HEK293 (cell line): ENCODE results near the gene ERGIC1.

ENCODE experiments used
- CTCF ChIA-PET: fragments of 350-600 bp; formaldehyde crosslinking; extraction: SDS; loops from one replicate; lab custom pipeline; 2021; ENCODE audit warnings: antibody characterized with exemption; lab: Yijun Ruan, JAX
- POLR2A ChIA-PET: fragments of 300-600 bp; formaldehyde crosslinking; extraction: SDS; loops from one replicate; lab custom pipeline; 2020; ENCODE audit warnings: antibody characterized with exemption, inconsistent platforms; lab: Yijun Ruan, JAX
- H3K27ac ChIP-seq: fragments of 200-500 bp; sonication (Bioruptor generic); 2 replicates; pipeline ENCODE4 v1.5.1; 2014; ENCODE audit warnings: low read depth, low read length, control low read depth, inconsistent platforms; ENCODE audit errors: extremely low read depth
- H3K36me3 ChIP-seq, 2 experiments: fragments of 200-500 bp in 1 of 2; sonication (Bioruptor generic) in 1 of 2; 1 replicate in 1 of 2; 2 replicates in 1 of 2; pipeline ENCODE4 v1.5.1; 2014 to 2017; ENCODE audit warnings: inconsistent platforms in 2 of 2, low read length in 2 of 2; ENCODE audit not compliant: control insufficient read depth in 2 of 2, insufficient read depth in 1 of 2
- H3K4me1 ChIP-seq: fragments of 200-500 bp; sonication (Bioruptor generic); 2 replicates; pipeline ENCODE4 v1.5.1; 2014; ENCODE audit warnings: mild to moderate bottlenecking, low read length, inconsistent platforms; ENCODE audit not compliant: control insufficient read depth, insufficient read depth
- H3K4me3 ChIP-seq: 2 replicates; pipeline ENCODE4 v1.5.1; 2011; ENCODE audit warnings: low read depth, mild to moderate bottlenecking, control low read depth, low read length, moderate library complexity
- H3K9me3 ChIP-seq: fragments of 200-500 bp; sonication (Bioruptor generic); 2 replicates; pipeline ENCODE4 v1.5.1; 2014; ENCODE audit warnings: low read depth, low read length, inconsistent platforms; ENCODE audit not compliant: control insufficient read depth, insufficient read depth
- ATF2 ChIP-seq: fragments of 450-650 bp; formaldehyde crosslinking; IDR thresholded peaks from 2 replicates; pipeline ENCODE4 v1.5.1; 2016; ENCODE audit warnings: missing biosample characterization, missing genetic modification characterization, low read depth
- KLF1 ChIP-seq: fragments of 450-650 bp; formaldehyde crosslinking; IDR thresholded peaks from 2 replicates; pipeline ENCODE4 v1.5.1; 2016; ENCODE audit warnings: missing biosample characterization, missing genetic modification characterization
- KLF7 ChIP-seq: fragments of 450-650 bp; formaldehyde crosslinking; IDR thresholded peaks from 2 replicates; pipeline ENCODE4 v1.5.1; 2016; ENCODE audit warnings: missing biosample characterization, missing genetic modification characterization, borderline replicate concordance
- MZF1 ChIP-seq: fragments of 450-650 bp; formaldehyde crosslinking; IDR thresholded peaks from 2 replicates; pipeline ENCODE4 v1.5.1; 2017; ENCODE audit warnings: missing biosample characterization, missing genetic modification characterization, borderline replicate concordance
- PBX3 ChIP-seq: sonication (generic); formaldehyde crosslinking; IDR thresholded peaks from 2 replicates; pipeline ENCODE4 v1.8.1; 2022; ENCODE audit warnings: mild to moderate bottlenecking, moderate library complexity, missing genetic modification reagents
- ZBTB20 ChIP-seq: fragments of 450-650 bp; formaldehyde crosslinking; IDR thresholded peaks from 2 replicates; pipeline ENCODE4 v1.5.1; 2016; ENCODE audit warnings: missing biosample characterization, missing genetic modification characterization
- ZBTB48 ChIP-seq: fragments of 450-650 bp; formaldehyde crosslinking; IDR thresholded peaks from 2 replicates; pipeline ENCODE4 v1.5.1; 2016; ENCODE audit warnings: missing biosample characterization, missing genetic modification characterization
- ZBTB7A ChIP-seq: fragments of 450-650 bp; formaldehyde crosslinking; IDR thresholded peaks from 2 replicates; pipeline ENCODE4 v1.5.1; 2016; ENCODE audit warnings: low read depth, missing biosample characterization, missing genetic modification characterization
- ZFP37 ChIP-seq: fragments of 450-650 bp; formaldehyde crosslinking; IDR thresholded peaks from 2 replicates; pipeline ENCODE4 v1.5.1; 2016; ENCODE audit warnings: missing biosample characterization, missing genetic modification characterization
- ZNF114 ChIP-seq: fragments of 450-650 bp; formaldehyde crosslinking; IDR thresholded peaks from 2 replicates; pipeline ENCODE4 v1.5.0; 2017; ENCODE audit warnings: missing biosample characterization, missing genetic modification characterization
- ZNF133 ChIP-seq: fragments of 450-650 bp; formaldehyde crosslinking; IDR thresholded peaks from 2 replicates; pipeline ENCODE4 v1.5.1; 2016; ENCODE audit warnings: missing biosample characterization, missing genetic modification characterization
- ZNF148 ChIP-seq: fragments of 450-650 bp; formaldehyde crosslinking; IDR thresholded peaks from 2 replicates; pipeline ENCODE4 v1.5.0; 2017; ENCODE audit warnings: missing biosample characterization, missing genetic modification characterization, borderline replicate concordance
- ZNF24 ChIP-seq: fragments of 450-650 bp; formaldehyde crosslinking; IDR thresholded peaks from 2 replicates; pipeline ENCODE4 v1.5.1; 2016; ENCODE audit warnings: missing biosample characterization, missing genetic modification characterization
- ZNF423 ChIP-seq: fragments of 450-650 bp; formaldehyde crosslinking; IDR thresholded peaks from 2 replicates; pipeline ENCODE4 v1.5.1; 2016; ENCODE audit warnings: missing biosample characterization, missing genetic modification characterization
- ZNF433 ChIP-seq: fragments of 450-650 bp; formaldehyde crosslinking; IDR thresholded peaks from 2 replicates; pipeline ENCODE4 v1.5.1; 2016; ENCODE audit warnings: missing biosample characterization, missing genetic modification characterization, low read depth
- ZNF48 ChIP-seq: fragments of 450-650 bp; formaldehyde crosslinking; IDR thresholded peaks from 2 replicates; pipeline ENCODE4 v1.5.1; 2016; ENCODE audit warnings: missing biosample characterization, missing genetic modification characterization
- ZNF623 ChIP-seq: fragments of 450-650 bp; formaldehyde crosslinking; IDR thresholded peaks from 2 replicates; pipeline ENCODE4 v1.5.1; 2016; ENCODE audit warnings: missing biosample characterization, missing genetic modification characterization
- ZNF664 ChIP-seq: fragments of 450-650 bp; formaldehyde crosslinking; IDR thresholded peaks from 2 replicates; pipeline ENCODE4 v1.5.1; 2016; ENCODE audit warnings: missing biosample characterization, missing genetic modification characterization
- ZNF776 ChIP-seq: fragments of 450-650 bp; formaldehyde crosslinking; IDR thresholded peaks from 2 replicates; pipeline ENCODE4 v1.5.0; 2017; ENCODE audit warnings: missing biosample characterization, missing genetic modification characterization, borderline replicate concordance
- ZNF777 ChIP-seq: fragments of 450-650 bp; formaldehyde crosslinking; IDR thresholded peaks from 2 replicates; pipeline ENCODE4 v1.5.1; 2017; ENCODE audit warnings: missing biosample characterization, missing genetic modification characterization, borderline replicate concordance
- ZNF830 ChIP-seq: fragments of 450-650 bp; IDR thresholded peaks from 2 replicates; pipeline ENCODE4 v1.5.0; 2018; ENCODE audit warnings: missing biosample characterization, missing genetic modification characterization, low read depth, mild to moderate bottlenecking, moderate library complexity
- ZSCAN23 ChIP-seq: fragments of 450-650 bp; formaldehyde crosslinking; IDR thresholded peaks from 2 replicates; pipeline ENCODE4 v1.5.1; 2016; ENCODE audit warnings: missing biosample characterization, missing genetic modification characterization
- ZSCAN4 ChIP-seq: fragments of 450-650 bp; formaldehyde crosslinking; IDR thresholded peaks from 2 replicates; pipeline ENCODE4 v1.5.1; 2017; ENCODE audit warnings: missing biosample characterization, missing genetic modification characterization
- TF ChIP-seq, protein P1 (sequence below): fragments of 450-650 bp; formaldehyde crosslinking; IDR thresholded peaks from 2 replicates; pipeline ENCODE4 v1.5.1; 2017; ENCODE audit warnings: missing biosample characterization, mild to moderate bottlenecking, missing genetic modification characterization, moderate library complexity
- TF ChIP-seq, protein P2 (sequence below): fragments of 450-650 bp; formaldehyde crosslinking; IDR thresholded peaks from 2 replicates; pipeline ENCODE4 v1.5.1; 2016; ENCODE audit warnings: missing biosample characterization, missing genetic modification characterization
- TF ChIP-seq, protein P3 (sequence below): fragments of 450-650 bp; formaldehyde crosslinking; IDR thresholded peaks from 2 replicates; pipeline ENCODE4 v1.5.1; 2016; ENCODE audit warnings: missing biosample characterization, missing genetic modification characterization

Gene ERGIC1

GRCh38 chr5:172931001-172931536 is 97.0 kb downstream of the ERGIC1 start (continued):
- TF ChIP-seq ATF2, result no peak
- TF ChIP-seq ZSCAN4 (tag by site-specific recombination), result no peak
- TF ChIP-seq ZNF148 (tag by site-specific recombination), result no peak
- no peak for TF ChIP-seq PBX3 (CRISPR knock-in tag)
- TF ChIP-seq ZNF423 (tag by site-specific recombination), result no peak
- TF ChIP-seq, protein P1, sequence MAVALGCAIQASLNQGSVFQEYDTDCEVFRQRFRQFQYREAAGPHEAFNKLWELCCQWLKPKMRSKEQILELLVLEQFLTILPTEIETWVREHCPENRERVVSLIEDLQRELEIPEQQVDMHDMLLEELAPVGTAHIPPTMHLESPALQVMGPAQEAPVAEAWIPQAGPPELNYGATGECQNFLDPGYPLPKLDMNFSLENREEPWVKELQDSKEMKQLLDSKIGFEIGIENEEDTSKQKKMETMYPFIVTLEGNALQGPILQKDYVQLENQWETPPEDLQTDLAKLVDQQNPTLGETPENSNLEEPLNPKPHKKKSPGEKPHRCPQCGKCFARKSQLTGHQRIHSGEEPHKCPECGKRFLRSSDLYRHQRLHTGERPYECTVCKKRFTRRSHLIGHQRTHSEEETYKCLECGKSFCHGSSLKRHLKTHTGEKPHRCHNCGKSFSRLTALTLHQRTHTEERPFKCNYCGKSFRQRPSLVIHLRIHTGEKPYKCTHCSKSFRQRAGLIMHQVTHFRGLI (tag by site-specific recombination), result no peak

GRCh38 chr5:172932313-172933017 is 98.4 kb downstream of the ERGIC1 start:
- peaks cover 3 to 26% of the 10 kb centered on the region in 2 experiments; a peak in 2 of 3 replicates for H3K36me3 ChIP-seq
- H3K4me1 ChIP-seq, result no peaks in the 10 kb centered on the region
- ChIA-PET CTCF (interaction anchor here (0.7 to 11.9 kb wide), 28 partner anchors 9 to 652 kb away, joined by 3 to 214 read pairs (median 6); partner anchors contain the start of genes DUSP1, ERGIC1 and RPL26L1), POLR2A (interaction anchor here (0.7 to 3.6 kb wide), 5 partner anchors 131 to 217 kb away, joined by 3 to 26 read pairs (median 5); partner anchors contain the start of gene DUSP1)
- no peak overlapping the region for H3K27ac ChIP-seq
- H3K4me3 ChIP-seq, result no peak overlapping the region
- no peaks in the 10 kb centered on the region for H3K9me3 ChIP-seq
- TF ChIP-seq, protein P2, sequence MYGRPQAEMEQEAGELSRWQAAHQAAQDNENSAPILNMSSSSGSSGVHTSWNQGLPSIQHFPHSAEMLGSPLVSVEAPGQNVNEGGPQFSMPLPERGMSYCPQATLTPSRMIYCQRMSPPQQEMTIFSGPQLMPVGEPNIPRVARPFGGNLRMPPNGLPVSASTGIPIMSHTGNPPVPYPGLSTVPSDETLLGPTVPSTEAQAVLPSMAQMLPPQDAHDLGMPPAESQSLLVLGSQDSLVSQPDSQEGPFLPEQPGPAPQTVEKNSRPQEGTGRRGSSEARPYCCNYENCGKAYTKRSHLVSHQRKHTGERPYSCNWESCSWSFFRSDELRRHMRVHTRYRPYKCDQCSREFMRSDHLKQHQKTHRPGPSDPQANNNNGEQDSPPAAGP, result no peak
- TF ChIP-seq ZNF777 (tag by site-specific recombination) (no peak), KLF7 (tag by site-specific recombination) (no peak), ZNF114 (no peak), ZNF776 (no peak), ZNF433 (tag by site-specific recombination) (no peak), ZSCAN23 (tag by site-specific recombination) (no peak), ZNF24 (no peak), ZBTB48 (no peak), ZNF830 (no peak), ZBTB7A (tag by site-specific recombination) (no peak), ZBTB20 (no peak), ZNF133 (no peak), ZNF623 (tag by site-specific recombination) (peak; percentile 65), ZNF48 (tag by site-specific recombination) (no peak), ZFP37 (tag by site-specific recombination) (peak; percentile 70; the same call in 1 of the 2 replicates), MZF1 (tag by site-specific recombination) (no peak), ZNF664 (no peak), KLF1 (no peak)
- TF ChIP-seq, protein P3, sequence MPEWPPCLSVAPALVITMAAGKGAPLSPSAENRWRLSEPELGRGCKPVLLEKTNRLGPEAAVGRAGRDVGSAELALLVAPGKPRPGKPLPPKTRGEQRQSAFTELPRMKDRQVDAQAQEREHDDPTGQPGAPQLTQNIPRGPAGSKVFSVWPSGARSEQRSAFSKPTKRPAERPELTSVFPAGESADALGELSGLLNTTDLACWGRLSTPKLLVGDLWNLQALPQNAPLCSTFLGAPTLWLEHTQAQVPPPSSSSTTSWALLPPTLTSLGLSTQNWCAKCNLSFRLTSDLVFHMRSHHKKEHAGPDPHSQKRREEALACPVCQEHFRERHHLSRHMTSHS (tag by site-specific recombination), result no peak
